CD4-positive, alpha-beta memory T cell (primary cell): ENCODE results near the gene BRSK1. TPM values are rescaled to one million over a fixed set of nuclear protein-coding genes. Genes with fewer than 3 reads are reported as not detected.

Experiments used
- CTCF ChIA-PET: fragments of 350-600 bp; sonication (Branson Sonifier 250); formaldehyde crosslinking; loops from one replicate; lab custom pipeline; 2021; ENCODE audit warnings: inconsistent platforms; ENCODE audit not compliant: partially characterized antibody; lab: Charles Lee
- POLR2A ChIA-PET: fragments of 350-600 bp; sonication (Branson Sonifier 250); formaldehyde crosslinking; loops from one replicate; lab custom pipeline; 2021; ENCODE audit not compliant: partially characterized antibody; lab: Charles Lee
- DNase-seq, 5 donors: peaks; one replicate each; pipeline versions ENCODE4 v3.0.0 to v3.0.0-alpha.2; 2020 to 2022; ENCODE audit warnings: mixed read lengths in 1 of 5
- H3K27ac ChIP-seq: one replicate; pipeline ENCODE4 v1.7.0; 2013; ENCODE audit warnings: low read depth, low read length
- H3K27me3 ChIP-seq: 2 replicates; pipeline ENCODE4 v1.7.0; 2013; ENCODE audit warnings: mild to moderate bottlenecking, low read length, moderate library complexity; ENCODE audit not compliant: insufficient read depth
- H3K36me3 ChIP-seq: 2 replicates; pipeline ENCODE4 v1.7.0; 2013; ENCODE audit warnings: mild to moderate bottlenecking, low read length, moderate library complexity; ENCODE audit not compliant: insufficient read depth
- H3K4me1 ChIP-seq: 2 replicates; pipeline ENCODE4 v1.7.0; 2013; ENCODE audit warnings: mild to moderate bottlenecking, low read length, moderate library complexity; ENCODE audit not compliant: insufficient read depth
- H3K4me3 ChIP-seq, 2 donors: one replicate each; pipeline ENCODE4 v1.7.0; 2013; ENCODE audit warnings: low read length in 2 of 2, mild to moderate bottlenecking in 1 of 2
- H3K9me3 ChIP-seq, 2 donors: one replicate each; pipeline ENCODE4 v1.7.0; 2013; ENCODE audit warnings: low read length in 2 of 2, control low read depth in 1 of 2; ENCODE audit not compliant: control insufficient read depth in 1 of 2
- H3K27ac Mint-ChIP-seq, 7 donors: one replicate each; pipeline ENCODE4 v1.8.0; 2020 to 2021; ENCODE audit warnings: mixed read lengths in 7 of 7, mild to moderate bottlenecking in 6 of 7, inconsistent platforms in 3 of 7, moderate library complexity in 3 of 7
- H3K27me3 Mint-ChIP-seq, 2 donors: one replicate each; pipeline ENCODE4 v1.8.0; 2020 to 2021; ENCODE audit warnings: mixed read lengths in 2 of 2
- H3K36me3 Mint-ChIP-seq, 2 donors: one replicate each; pipeline ENCODE4 v1.8.0; 2020 to 2021; ENCODE audit warnings: mixed read lengths in 2 of 2, inconsistent platforms in 1 of 2, mild to moderate bottlenecking in 1 of 2
- H3K4me1 Mint-ChIP-seq, 4 donors: one replicate each; pipeline ENCODE4 v1.8.0; 2020 to 2021; ENCODE audit warnings: mixed read lengths in 4 of 4, mild to moderate bottlenecking in 1 of 4
- H3K4me3 Mint-ChIP-seq, 8 donors: one replicate each; pipeline ENCODE4 v1.8.0; 2020 to 2021; ENCODE audit warnings: mixed read lengths in 8 of 8, mild to moderate bottlenecking in 7 of 8, moderate library complexity in 6 of 8, inconsistent platforms in 3 of 8
- H3K9me3 Mint-ChIP-seq, 8 donors: one replicate each; pipeline ENCODE4 v1.8.0; 2020 to 2021; ENCODE audit warnings: mixed read lengths in 8 of 8, mild to moderate bottlenecking in 5 of 8, inconsistent platforms in 3 of 8, moderate library complexity in 1 of 8
- intact Hi-C: fragments of 100-400 bp; cut with micrococcal nuclease; formaldehyde crosslinking; loops from one replicate; pipeline ENCODE4 v1.15.1; 2023
- polyA plus RNA-seq, 2 donors: library from polyadenylated mRNA; unstranded; fragments of 300-500 nt; fragmentation: Illumina TruSeq; gene quantifications; one replicate each; pipeline ENCODE4 v1.2.3, GENCODE V29; 2021
- total RNA-seq, 2 experiments: library from RNA; stranded (reverse); gene quantifications; one replicate each; pipeline ENCODE4 v1.2.3, GENCODE V29; 2021

Gene BRSK1
- total and polyA plus RNA-seq, 4 experiments from 2014 or later = 1.4 to 1.7 TPM; not detected in 2

- no peaks in the 10 kb centered on the region for H3K9me3 Mint-ChIP-seq
- peaks cover 32% of the 10 kb centered on the region for H3K36me3 ChIP-seq
- H3K36me3 Mint-ChIP-seq = peaks cover 25 to 36% of the 10 kb centered on the region in 2 donors
- intact Hi-C loops = no loop called here
- H3K27me3 ChIP-seq = no peaks in the 10 kb centered on the region
- H3K4me3 Mint-ChIP-seq = peak overlapping the region in 5 of 8 donors; percentile 25 to 43 (median 36)
- H3K27me3 Mint-ChIP-seq = no peaks in the 10 kb centered on the region
- H3K4me1 Mint-ChIP-seq = peaks cover 31 to 57% (median 41%) of the 10 kb centered on the region in 4 donors
- peak overlapping the region in 5 of 7 donors; percentile 10 to 85 (median 63) for H3K27ac Mint-ChIP-seq
- ChIA-PET CTCF (no interaction called here), POLR2A (interaction anchor here (1.2 to 1.3 kb wide), 2 partner anchors 11 to 131 kb away, joined by 3 to 5 read pairs; partner anchors contain the start of genes PPP1R12C and PPP6R1)
- H3K4me3 ChIP-seq = no peak overlapping the region
- H3K27ac ChIP-seq = no peak overlapping the region
- H3K4me1 ChIP-seq = peaks cover 64% of the 10 kb centered on the region
- DNase-seq = no peak
- no peaks in the 10 kb centered on the region for H3K9me3 ChIP-seq
Observed at GRCh38 chr19:55248704-55249103, 35.1 kb upstream of the BRSK1 start.

GRCh38 chr19:55249841-55250240 lies 34.0 kb upstream of the BRSK1 start:
- Mint-ChIP-seq H3K4me1 (peaks cover 36 to 69% (median 48%) of the 10 kb centered on the region in 4 donors), H3K27me3 (no peaks in the 10 kb centered on the region), H3K27ac (no peak overlapping the region), H3K4me3 (peak overlapping the region in 1 of 8 donors; percentile 17), H3K9me3 (no peaks in the 10 kb centered on the region), H3K36me3 (peaks cover 16 to 33% of the 10 kb centered on the region in 2 donors)
- Histone ChIP-seq H3K4me1 (peaks cover 73% of the 10 kb centered on the region), H3K4me3 (no peak overlapping the region), H3K9me3 (no peaks in the 10 kb centered on the region), H3K27ac (no peak overlapping the region), H3K36me3 (peaks cover 21% of the 10 kb centered on the region), H3K27me3 (no peaks in the 10 kb centered on the region)
- POLR2A ChIA-PET = interaction anchor here (1.0 to 1.2 kb wide), 2 partner anchors 9 kb away, joined by 3 to 4 read pairs; partner anchors contain the start of gene PPP6R1
- CTCF ChIA-PET = no interaction called here
- intact Hi-C loops = loop anchor here (10.0 kb wide), 1 partner anchor 385 kb away; no protein-coding TSS in a partner anchor
- no peak for DNase-seq

- peaks cover 79% of the 10 kb centered on the region for H3K4me1 ChIP-seq
- H3K36me3 ChIP-seq = peaks cover 14% of the 10 kb centered on the region
- intact Hi-C loops = loop anchor here (10.0 kb wide), 1 partner anchor 384 kb away; no protein-coding TSS in a partner anchor
- Mint-ChIP-seq H3K27me3 (no peaks in the 10 kb centered on the region), H3K9me3 (no peaks in the 10 kb centered on the region), H3K4me3 (peak overlapping the region in 7 of 8 donors; percentile 57 to 93 (median 85)), H3K4me1 (peaks cover 37 to 75% (median 52%) of the 10 kb centered on the region in 4 donors), H3K36me3 (peaks cover 15 to 32% of the 10 kb centered on the region in 2 donors), H3K27ac (peak overlapping the region; percentile 95 to 98 (median 97))
- no peaks in the 10 kb centered on the region for H3K27me3 ChIP-seq
- ChIA-PET POLR2A (interaction anchor here (1.0 to 2.2 kb wide), 5 partner anchors 9 to 392 kb away, joined by 3 to 8 read pairs (median 4); partner anchors contain the start of genes HSPBP1, PPP6R1 and TMEM238), CTCF (interaction anchor here (1.3 kb wide), 1 partner anchor 41 kb away, joined by 3 read pairs; no protein-coding TSS in a partner anchor)
- DNase-seq = no peak
- no peak overlapping the region for H3K4me3 ChIP-seq
- H3K9me3 ChIP-seq = no peaks in the 10 kb centered on the region
- H3K27ac ChIP-seq = peak overlapping the region; percentile 61
Observed at GRCh38 chr19:55250262-55251036, 33.3 kb upstream of the BRSK1 start.

- no peaks in the 10 kb centered on the region for H3K9me3 Mint-ChIP-seq
- CTCF ChIA-PET = interaction anchor here (1.3 kb wide), 1 partner anchor 40 kb away, joined by 3 read pairs; no protein-coding TSS in a partner anchor
- POLR2A ChIA-PET = interaction anchor here (1.0 to 2.2 kb wide), 5 partner anchors 28 to 391 kb away, joined by 3 to 8 read pairs (median 4); partner anchors contain the start of genes HSPBP1, ISOC2 and TMEM238
Observed at GRCh38 chr19:55251341-55252081, 32.3 kb upstream of the BRSK1 start.

GRCh38 chr19:55252760-55253663 lies 30.8 kb upstream of the BRSK1 start:
- no peaks in the 10 kb centered on the region for H3K27me3 ChIP-seq
- peak overlapping the region; percentile 84 to 92 for H3K4me3 ChIP-seq
- Mint-ChIP-seq H3K27me3 (no peaks in the 10 kb centered on the region), H3K4me1 (peaks cover 52 to 91% (median 71%) of the 10 kb centered on the region in 4 donors), H3K4me3 (peak overlapping the region; percentile 93 to 100 (median 98)), H3K27ac (peak overlapping the region; percentile 95 to 99 (median 99)), H3K9me3 (peaks cover 0 to 2% (median 0%) of the 10 kb centered on the region in 8 donors), H3K36me3 (peaks cover 15 to 47% of the 10 kb centered on the region in 2 donors)
- CTCF ChIA-PET = interaction anchor here (1.3 to 1.5 kb wide), 5 partner anchors 23 to 251 kb away, joined by 3 to 5 read pairs (median 5); partner anchors contain the start of gene HSPBP1
- H3K9me3 ChIP-seq = no peaks in the 10 kb centered on the region
- H3K4me1 ChIP-seq = peaks cover 92% of the 10 kb centered on the region
- no peaks in the 10 kb centered on the region for H3K36me3 ChIP-seq
- no peak for DNase-seq
- H3K27ac ChIP-seq = peak overlapping the region; percentile 92
- POLR2A ChIA-PET = interaction anchor here (1.0 to 9.5 kb wide), 12 partner anchors 10 to 251 kb away, joined by 3 to 199 read pairs (median 14); partner anchors contain the start of genes BRSK1, HSPBP1, ISOC2 and KMT5C
- intact Hi-C loops = loop anchor here (10.0 kb wide), 1 partner anchor 382 kb away; no protein-coding TSS in a partner anchor

More at GRCh38 chr19:55251341-55252081, 32.3 kb upstream of the BRSK1 start:
- Histone ChIP-seq H3K27me3 (no peaks in the 10 kb centered on the region), H3K4me3 (peak overlapping the region in 1 of 2 donors; percentile 46), H3K27ac (peak overlapping the region; percentile 61), H3K9me3 (no peaks in the 10 kb centered on the region), H3K36me3 (peaks cover 5% of the 10 kb centered on the region), H3K4me1 (peaks cover 89% of the 10 kb centered on the region)
- Mint-ChIP-seq H3K36me3 (peaks cover 15 to 36% of the 10 kb centered on the region in 2 donors), H3K27ac (peak overlapping the region; percentile 95 to 98 (median 97)), H3K27me3 (no peaks in the 10 kb centered on the region), H3K4me3 (peak overlapping the region; percentile 67 to 93 (median 84)), H3K4me1 (peaks cover 47 to 86% (median 62%) of the 10 kb centered on the region in 4 donors)
- intact Hi-C loops = loop anchor here (10.0 kb wide), 1 partner anchor 383 kb away; no protein-coding TSS in a partner anchor
- peak; percentile 21 to 77 (median 29) for DNase-seq
